Right kidney (tissue), 1 donor: Measurements from ENCODE around the gene TMEM161A.
"Not testable (repeated sequence)": the region's sequence is repeated elsewhere in the genome, so short reads cannot be mapped to it uniquely, and the experiment has no call there.

Source experiments
- DNase-seq: peaks from one replicate; pipeline ENCODE4 v3.0.0-alpha.2; 2016

Gene TMEM161A

DNA sequence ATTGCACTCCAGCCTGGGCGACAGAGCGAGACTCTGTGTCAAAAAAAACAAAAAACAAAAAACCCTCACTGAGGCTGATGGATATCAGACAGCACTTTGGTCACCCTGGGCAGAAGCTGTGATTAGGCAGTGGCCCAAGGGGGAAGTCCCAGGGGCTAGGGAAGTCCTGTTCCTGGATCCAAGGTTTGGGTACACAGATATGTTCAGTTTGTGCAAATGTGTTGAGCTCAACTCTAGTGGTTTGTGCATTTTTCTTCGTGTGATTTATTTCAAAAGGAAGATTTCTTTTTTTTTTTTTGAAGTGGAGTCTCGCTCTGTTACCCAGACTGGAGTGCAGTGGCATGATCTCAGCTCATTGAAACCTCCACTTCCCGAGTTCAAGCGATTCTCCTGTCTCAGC lies 19.5 kb upstream of the TMEM161A start:
- DNase-seq = no peak

DNA sequence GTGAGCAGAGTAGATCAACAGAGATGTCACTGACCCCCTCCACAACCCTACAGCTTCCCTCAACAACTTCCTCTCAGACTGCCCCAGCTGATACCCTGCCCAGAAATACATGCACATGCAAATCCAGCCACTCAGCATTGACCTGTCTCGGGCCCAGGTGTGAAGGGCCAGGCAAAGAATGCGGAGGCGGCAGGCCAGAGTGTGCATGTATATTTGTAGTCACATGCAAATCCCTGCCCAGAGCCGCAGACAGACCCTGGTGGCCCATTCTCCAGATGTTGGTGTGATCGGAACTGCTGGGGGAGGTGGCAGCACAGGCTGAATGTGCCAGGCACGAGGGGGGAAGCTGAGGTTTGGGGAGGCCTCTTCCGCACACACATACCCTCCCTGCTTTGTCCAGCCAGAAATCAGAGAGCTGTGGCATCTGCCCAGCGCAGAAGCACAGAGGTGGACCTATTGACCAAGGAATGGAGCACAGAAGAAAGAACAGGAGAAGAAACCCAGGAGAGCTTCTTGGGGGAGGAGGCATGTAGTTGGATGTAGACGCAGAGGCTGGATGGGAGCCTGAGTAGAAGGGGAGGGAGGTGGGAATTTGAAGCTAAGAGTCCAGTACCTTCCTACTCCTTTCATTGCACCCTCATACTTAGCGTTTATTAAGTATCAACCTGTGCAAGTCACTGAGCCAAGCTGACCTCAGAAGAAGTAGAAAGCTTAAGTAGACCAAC lies 17.4 kb upstream of the TMEM161A start:
- DNase-seq = no peak

- DNase-seq = no peak
Measured at GRCh38 chr19:19154768-19155494, 16.7 kb upstream of the TMEM161A start.

GRCh38 chr19:19152668-19153384 lies 14.5 kb upstream of the TMEM161A start:
- no peak for DNase-seq

DNA sequence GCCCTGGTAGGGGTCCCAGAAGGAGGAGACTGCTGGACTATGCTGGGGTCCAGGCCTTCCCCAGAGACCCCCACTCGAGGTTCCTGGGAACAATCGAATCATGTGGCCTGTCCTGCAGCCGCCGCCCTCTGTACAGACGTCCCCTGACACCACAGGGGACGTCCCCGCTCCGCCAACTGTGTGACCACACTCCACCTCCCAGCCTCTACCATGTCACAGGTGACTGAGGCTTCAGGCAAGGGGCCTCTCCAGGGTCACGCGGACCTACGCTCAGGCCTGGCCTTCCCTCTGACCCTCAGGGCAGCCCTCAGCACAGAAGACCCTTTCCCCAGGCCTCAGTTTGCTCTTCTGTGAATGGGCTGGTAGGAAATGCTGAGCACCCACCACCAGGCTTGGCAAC lies 13.1 kb upstream of the TMEM161A start:
- DNase-seq = no peak

DNA sequence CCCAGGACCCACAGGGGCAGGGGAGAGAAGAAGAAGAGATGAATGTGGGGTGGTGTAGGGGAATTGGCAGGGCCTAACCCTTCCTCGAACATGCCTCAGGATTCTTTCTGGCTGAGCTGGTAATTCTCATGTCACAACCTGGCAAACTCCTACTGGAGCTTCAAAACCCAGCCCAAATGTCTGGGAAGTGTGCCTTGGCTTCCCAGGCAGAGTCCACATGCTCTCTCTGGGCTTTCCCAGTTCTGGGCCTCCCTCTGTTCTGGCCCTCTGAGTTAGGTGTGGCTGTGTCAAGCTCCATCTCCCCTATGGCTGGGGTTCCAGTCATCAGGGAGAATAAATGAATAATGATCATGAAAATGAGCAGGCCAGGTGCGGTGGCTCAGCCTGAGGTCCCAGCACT lies 11.2 kb upstream of the TMEM161A start:
- no peak for DNase-seq

- DNase-seq = not testable (repeated sequence)
Measured at GRCh38 chr19:19148504-19148903, 10.2 kb upstream of the TMEM161A start.

- DNase-seq = no peak
Measured at GRCh38 chr19:19147344-19147743, 9.1 kb upstream of the TMEM161A start.

DNA sequence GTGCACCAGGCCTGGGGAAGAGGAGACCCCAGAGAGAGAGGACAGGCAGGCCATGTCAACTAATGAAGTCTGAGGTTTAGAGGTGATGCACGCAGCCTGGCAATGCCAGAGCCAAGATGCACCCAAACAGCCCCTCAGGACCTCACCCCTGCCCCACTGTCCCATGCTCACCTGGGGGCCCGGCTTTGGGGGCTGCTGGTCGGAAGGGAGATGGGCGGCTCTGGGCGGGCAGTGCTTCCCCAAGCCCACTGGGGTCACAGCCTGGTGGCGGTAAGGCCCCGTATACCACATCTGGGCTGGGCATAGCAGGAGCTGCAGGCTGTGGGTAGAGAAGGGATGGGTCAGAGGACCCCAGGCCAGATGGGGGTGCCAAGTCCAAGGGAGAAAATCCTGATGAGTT lies 8.6 kb upstream of the TMEM161A start:
- no peak for DNase-seq

DNA sequence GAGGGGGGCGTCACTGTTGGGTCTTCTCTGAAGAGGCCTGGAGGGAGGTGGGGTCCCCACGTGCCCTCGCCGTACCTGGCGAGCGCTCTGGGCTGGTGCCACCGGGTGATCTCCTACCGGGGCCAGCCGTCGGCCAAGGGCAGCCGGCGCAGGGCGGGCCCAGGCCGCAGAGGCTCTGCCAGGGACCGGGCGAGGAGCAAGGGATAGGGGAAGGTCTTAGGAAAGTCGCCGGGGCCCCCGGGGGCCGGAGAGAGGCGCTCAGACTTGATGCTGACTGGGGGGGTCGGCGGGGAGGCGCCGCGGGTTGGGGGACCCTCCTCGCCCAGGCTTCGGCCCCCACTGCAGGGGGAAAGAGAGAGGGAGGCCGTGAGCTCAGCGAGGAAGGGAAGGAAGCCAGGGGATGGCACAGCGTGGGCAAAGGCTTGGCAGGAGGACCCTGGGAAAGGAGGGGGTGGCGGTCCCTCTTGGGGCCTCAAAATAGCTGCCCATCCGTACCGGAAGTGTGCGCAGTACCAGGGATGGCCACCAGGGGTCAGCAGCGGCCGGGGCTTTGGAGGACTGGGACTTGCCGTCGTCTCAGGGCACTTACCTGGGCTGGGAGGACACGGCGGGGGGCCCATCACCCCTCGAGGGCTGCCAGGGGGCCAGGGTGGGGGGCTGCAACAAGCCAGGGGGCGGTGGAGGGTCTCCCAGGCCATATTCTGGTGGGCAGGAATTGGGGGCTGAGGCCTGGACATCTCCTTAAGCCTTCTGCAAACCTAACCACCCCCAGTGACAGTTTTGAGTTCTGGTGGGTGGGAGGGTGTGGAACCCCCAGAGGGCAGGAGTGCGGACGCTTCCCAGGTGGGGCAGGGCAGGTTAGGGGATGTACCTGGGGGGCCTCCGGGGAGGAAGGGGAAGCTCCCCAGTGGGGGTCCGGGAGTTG lies 7.7 kb upstream of the TMEM161A start:
- DNase-seq = peak; percentile 55

DNA sequence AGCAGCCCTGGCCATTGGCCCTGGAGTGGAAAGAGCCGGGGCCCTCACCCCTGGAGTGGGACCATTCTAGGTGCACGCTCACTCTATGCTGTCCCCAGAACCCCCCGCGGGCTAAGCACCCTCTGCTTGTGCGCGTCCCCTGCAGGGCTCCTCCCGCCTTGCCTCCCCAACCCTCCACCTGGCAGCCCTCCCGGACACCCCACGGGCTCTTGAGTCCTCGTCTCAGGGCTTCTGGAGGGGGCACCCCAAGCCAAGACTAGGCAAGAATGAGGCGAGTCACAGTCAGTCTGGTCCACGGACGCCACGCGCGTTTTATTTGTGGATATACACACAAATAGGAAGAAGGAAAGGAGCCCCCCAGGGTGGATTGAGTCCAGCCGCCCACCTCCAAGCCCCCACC lies 7.0 kb upstream of the TMEM161A start:
- DNase-seq = no peak

GRCh38 chr19:19142347-19142746 lies 4.1 kb upstream of the TMEM161A start:
- DNase-seq = no peak

DNA sequence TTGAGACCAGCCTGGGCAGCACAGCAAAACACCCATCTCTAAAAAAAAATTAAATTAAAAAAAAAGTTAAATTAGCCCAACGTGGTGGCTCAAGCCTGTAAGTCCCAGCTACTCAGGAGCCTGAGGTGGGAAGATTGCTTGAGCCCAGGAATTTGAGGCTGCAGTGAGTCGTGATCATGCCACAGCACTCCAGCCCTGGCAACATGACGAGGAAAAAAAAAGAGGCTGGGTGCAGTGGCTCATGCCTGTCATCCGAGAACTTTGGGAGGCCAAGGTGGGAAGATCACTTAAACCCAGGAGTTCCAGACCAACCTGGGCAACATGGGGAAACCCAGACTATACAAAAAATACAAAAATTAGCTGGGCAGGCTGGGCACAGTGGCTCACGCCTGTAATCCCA lies 2.2 kb upstream of the TMEM161A start:
- no peak for DNase-seq

GRCh38 chr19:19139876-19140229 lies 1.6 kb upstream of the TMEM161A start:
- DNase-seq = no peak

DNA sequence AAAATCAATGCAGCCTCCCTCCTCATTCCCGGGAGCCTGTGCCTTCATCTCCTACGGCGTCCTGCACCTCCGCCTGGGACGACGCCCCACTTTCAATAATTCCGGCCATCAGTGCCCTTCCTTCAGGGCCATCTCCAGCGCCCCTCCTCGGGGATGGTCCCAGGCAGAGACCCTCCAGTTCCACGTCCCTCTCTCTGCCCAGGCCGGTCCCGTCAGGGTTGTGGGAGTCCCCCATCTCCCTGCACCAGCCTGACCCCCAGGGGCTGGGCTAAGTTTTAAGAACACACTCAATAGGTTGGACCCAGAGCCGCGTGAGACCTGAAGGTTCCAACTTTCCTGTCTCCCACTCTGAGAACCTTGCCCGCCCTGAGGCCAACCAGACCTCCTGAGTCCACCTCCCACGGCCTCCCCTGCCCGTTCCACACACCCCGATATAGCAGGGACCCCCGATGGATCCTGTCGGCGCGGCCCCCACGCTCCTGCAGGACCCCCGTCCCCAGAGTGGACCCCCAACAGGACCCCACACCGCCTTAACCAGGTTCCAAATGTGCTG lies 646 bp downstream of the TMEM161A start:
- peak; percentile 29 for DNase-seq

GRCh38 chr19:19135713-19136112 lies 2.6 kb downstream of the TMEM161A start:
- not testable (repeated sequence) for DNase-seq

- DNase-seq = peak; percentile 51
Measured at GRCh38 chr19:19134687-19135158, 3.6 kb downstream of the TMEM161A start.

DNA sequence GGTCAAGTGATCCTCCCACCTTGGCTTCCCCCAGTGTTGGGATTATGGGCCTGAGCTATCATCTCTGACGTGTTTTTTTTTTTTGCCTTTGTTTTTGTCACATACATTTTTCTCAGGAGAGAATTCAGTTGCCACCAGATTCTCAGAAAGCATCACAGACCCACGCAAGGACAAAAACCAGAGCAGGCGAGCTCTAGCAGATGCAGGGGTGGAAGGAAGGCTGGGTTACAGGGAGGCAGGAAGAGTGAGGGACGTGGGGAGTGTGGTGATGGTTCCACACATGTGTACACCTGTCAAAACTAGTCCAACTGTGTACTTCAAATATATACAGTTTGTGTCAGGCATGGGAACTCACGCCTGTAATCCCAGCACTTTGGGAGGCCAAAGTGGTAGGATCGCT lies 4.3 kb downstream of the TMEM161A start:
- no peak for DNase-seq

GRCh38 chr19:19132912-19133311 lies 5.4 kb downstream of the TMEM161A start:
- DNase-seq = no peak

DNA sequence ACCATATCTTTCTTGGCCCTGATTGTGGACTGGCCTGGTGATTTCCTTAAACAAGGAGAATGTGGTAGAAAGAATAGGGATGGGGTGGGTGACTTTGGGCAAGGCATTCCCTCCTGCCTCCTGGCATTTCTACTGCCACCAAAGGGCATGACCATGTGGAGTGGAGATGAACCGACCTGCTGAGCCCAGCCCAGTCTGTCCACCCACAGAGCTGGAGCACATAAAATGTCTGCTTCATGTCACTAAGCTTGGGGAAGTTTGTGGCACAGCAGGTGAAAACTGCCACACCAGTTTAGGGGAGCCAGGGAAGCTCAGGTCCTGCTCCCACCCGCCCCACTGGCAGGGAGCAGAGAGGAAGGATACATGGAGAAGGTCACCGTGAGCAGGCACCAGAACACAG lies 6.3 kb downstream of the TMEM161A start:
- DNase-seq = no peak

DNA sequence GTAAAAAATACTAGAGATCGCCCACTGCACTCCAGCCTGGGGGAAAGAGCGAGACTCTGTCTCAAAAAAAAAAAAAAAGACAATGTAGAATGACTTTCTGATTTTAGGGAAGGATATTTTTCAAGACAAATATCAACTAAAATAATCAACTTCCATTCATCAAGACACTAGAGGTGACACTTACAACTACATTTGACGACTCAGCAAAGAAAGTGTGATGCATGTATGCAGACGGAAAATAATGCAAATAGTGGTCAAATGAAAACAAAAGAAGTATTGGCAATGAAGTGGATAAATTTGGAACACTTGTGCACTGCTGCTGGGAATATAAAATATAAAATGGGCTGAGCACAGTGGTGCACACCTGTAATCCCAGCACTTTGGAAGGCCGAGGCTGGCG lies 12.2 kb downstream of the TMEM161A start:
- no peak for DNase-seq

- no peak for DNase-seq
Measured at GRCh38 chr19:19123386-19123785, 14.9 kb downstream of the TMEM161A start.
